GM12891 (cell line): Measurements from ENCODE around the gene HSF2BP.

Experiments used
- PAX5 ChIP-seq: IDR thresholded peaks from 2 replicates; pipeline ENCODE4 v1.6.1; 2011; ENCODE audit warnings: low read length, moderate library complexity, mild to moderate bottlenecking; ENCODE audit not compliant: insufficient read depth, severe bottlenecking
- POLR2A ChIP-seq: IDR thresholded peaks from 2 replicates; pipeline ENCODE4 v1.6.1; 2011; ENCODE audit warnings: low read depth, low read length, control low read depth
- POLR2AphosphoS5 ChIP-seq: IDR thresholded peaks from 2 replicates; pipeline ENCODE4 v1.6.1; 2011; ENCODE audit warnings: low read depth, low read length, control low read depth

DNA sequence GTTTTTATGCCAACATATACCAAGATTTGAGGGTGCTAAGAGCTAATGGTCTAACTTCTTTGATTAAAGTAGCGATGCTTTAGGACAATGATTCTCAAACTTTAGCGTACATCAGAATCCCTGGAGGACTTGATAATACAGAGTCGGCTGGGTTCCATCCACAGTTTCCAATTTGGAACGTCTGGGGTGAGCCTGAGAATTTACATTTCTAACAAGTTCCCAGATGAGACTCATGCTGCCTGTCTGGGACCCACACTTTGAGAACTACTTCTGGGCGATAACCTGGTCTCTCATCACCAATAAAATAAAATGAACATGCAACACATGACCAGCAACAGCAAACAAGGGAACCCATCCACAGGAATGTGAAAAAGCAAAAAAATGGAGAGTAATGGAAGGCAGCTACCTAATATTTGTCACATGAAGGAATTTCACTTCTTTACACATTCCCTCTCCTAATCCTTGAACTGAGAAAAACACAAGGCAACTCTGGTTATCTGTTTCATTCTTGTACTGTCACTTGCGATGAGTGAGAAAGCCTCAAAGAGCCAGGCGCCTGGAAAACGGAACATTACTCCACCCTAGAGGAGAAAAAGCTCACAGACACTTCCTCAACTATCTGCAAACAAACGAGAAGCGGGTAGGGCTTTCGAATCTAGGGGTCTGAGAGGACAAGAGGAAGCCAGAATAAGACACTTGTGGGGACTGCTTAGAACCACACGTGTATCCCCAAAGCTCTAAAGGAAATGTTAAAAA, 14.0 kb downstream of the HSF2BP start:
- no peak for TF ChIP-seq POLR2AphosphoS5
- no peak for TF ChIP-seq POLR2A
- no peak for TF ChIP-seq PAX5
